Bladder microvascular endothelial cell (primary cell): ENCODE results near the gene WDR70. TPM values are rescaled to one million over a fixed set of nuclear protein-coding genes. Genes with fewer than 3 reads are reported as not detected.

Source experiments
- total RNA-seq: library from RNA; depleted of rRNA; stranded (reverse); fragments of >200 nt; gene quantifications from 2 replicates; pipeline ENCODE4 v1.2.3, GENCODE V29; 2014

Gene WDR70
- total RNA-seq = 30.8 and 59.5 TPM in 2 replicates

DNA sequence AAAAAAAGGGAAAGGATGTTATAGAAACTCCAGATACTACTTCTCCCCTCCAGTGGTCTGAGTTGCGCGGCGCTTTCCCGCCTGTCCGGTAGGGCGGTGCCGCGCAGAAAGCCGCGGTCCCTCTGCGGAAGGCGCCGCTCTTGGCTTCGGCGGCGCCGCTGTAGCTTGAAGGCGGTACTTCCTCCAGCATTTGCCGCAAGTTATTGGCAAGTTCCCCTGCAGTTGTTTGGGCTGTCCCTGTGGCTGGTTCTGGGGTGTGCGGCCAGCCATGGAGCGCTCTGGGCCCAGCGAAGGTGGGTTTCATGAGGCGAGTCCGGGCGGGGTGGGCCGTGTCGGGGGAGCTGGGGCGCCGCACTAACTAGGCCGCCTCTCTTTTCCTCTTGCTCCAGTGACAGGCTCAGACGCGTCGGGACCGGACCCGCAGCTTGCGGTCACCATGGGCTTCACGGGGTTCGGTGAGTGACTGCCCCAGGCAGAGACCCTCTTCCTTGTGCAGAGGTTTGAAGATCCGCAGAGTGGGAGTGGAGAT lies at the start of gene WDR70:
WDR70 (plus strand) TSS at position 219 of the 529 bp plus-strand sequence; CDS start at position 269, 50 bp downstream.

DNA sequence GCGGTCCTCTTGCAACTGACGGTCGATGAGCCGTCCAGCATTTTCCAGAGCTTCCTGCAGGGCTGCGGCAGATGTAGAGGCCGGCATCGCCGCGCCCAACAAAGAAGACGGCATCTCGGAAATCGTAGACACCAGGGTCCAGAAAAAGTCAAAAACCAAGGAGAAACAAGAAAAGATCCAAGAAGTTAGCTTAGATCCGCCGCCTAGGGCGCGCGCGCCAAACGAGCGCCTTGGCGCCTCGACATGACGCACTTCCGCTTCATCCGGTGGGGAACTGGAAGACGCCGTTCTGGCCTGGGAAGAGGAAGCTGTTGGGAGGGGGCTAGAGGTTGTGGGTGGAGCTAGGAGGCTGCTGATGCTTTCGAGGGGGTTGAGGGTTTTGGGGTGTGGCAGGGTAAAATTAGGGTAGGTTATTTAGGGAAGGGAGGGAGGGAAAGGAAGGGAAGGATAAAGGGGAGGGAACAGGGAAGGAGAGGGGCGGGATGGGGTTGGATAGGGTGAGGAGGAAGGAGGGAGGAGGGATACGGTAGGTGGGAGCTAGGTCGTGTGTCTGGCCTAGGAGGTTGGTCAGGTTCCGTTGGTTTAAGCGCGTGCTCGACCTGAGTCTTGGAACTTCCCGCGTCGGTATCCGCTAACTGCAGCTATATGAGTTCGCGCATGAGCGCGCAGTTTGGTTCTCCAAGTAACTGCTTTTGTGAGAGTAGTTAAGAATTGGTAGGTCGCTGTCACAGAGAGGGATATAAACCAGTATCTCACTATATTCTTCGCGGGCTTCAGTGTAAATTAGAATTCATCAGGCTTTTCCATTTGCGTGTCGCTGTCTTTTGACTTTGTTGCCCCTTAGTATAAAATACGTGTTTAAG lies 8.0 kb upstream of the WDR70 start, which contains the start of gene NUP155:
NUP155 (minus strand) TSS at position 243 of the 863 bp plus-strand sequence; CDS start at position 114, 129 bp downstream.

Other genes with a start within 250 kb of the WDR70 start
- 8.6 and 23.0 TPM in 2 replicates for gene CPLANE1, start 129.9 kb upstream of the WDR70 start, total RNA-seq
- gene NUP155, start 8.2 kb upstream of the WDR70 start, total RNA-seq = 24.6 and 43.8 TPM in 2 replicates